Glomerular endothelial cell (primary cell): ENCODE data around the gene SMG6. TPM values are rescaled to one million over a fixed set of nuclear protein-coding genes. Genes with fewer than 3 reads are reported as not detected.

Experiments
- DNase-seq: peaks from one replicate; pipeline ENCODE4 v3.0.0-alpha.2; 2011; ENCODE audit warnings: low read depth, low spot score; ENCODE audit errors: extremely low read depth
- total RNA-seq: library from RNA; depleted of rRNA; stranded (reverse); fragments of >200 nt; gene quantifications from 2 replicates; pipeline ENCODE4 v1.2.3, GENCODE V29; 2015

SMG6 gene
- total RNA-seq, 1 donor from 2014 or later: 46.4 TPM

DNA sequence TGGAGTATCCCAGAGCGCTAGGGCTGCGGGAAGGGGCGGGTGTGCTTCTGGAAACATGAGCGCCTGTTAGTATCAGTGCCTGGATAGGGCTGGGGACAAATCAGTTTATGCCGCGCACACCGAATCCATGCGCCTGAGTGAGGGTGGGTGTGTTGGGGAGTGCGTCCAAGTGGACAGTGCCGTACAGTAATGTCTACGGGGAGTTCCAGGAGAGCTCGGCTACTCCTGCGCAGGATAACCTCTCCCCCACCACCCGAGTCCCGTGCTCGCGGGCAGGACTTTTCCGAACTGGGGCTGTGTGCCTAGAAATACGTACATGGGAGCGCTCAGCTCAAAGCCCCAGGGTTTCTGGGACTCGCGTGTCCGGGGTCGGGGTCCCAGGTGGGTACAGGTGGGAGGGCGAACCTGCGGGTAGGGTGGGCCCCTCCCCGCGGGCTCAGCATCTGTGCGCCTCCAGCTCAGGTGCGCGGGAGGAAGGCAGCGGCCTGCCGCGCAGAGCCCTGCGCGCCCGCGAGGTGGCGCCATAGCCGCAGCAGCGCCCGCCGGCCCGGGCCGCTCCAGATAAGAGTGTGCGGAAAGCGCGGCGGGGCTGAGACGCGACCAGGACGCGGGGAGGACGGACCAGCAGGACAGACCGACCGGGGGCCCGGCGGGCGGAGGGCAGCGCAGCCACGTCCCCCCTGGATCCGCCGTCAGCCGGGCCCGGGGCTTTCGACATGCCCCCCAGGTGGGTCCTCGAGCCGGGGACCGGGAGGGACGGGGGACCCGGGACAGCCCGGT is 248.9 kb downstream of the SMG6 start, which contains the start of gene HIC1:
Gene HIC1, plus strand, starts transcription at position 592 of the 780 bp plus-strand sequence. CDS start 1,588 bp downstream, outside the sequence.
- DNase-seq: no peak

GRCh38 chr17:2054262-2054511 is 249.4 kb downstream of the SMG6 start:
- DNase-seq: no peak

DNA sequence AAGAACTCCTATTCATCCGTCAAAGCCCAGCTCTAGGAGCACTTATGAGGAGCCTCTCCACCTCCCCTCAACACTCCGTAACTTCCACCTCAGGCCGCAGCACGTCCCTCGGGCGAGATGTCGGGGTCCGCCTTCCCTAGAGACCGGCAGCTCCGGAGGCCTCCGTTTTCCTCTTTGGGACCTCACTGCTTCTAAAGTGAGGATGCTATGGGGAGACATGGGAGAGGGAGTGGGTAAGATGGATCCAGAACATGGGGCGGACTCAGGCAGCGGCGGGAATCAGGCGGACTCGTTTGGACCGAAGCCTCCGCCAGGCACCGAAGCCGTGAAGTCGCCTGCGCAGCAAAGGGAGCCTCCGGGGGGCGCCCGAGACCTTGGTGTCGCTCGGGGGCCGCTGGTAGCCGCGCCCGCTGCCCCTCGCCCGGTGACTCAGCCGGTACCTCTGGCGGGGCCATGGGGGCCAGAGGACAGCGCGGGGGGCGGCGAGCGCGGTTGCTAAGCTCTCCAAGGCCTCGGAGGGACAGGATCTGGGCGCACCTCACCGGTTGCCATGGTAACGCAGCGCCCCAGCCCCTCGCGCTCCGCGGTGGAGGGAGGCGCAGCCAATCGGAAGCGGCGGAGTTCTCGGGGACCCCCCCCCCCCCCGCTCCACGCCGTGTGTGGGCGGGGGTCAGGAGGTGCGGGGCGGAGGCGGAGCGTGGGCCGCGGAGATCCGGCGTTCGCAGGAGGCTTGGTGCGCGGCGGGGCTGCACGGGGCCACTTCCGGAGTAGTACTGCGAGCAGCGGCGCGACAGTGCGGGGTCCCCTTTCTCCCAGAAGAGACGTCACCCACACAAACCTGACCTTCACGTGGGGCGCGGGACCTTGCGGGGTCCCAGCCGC is 250.0 kb downstream of the SMG6 start:
- DNase-seq: no peak

DNA sequence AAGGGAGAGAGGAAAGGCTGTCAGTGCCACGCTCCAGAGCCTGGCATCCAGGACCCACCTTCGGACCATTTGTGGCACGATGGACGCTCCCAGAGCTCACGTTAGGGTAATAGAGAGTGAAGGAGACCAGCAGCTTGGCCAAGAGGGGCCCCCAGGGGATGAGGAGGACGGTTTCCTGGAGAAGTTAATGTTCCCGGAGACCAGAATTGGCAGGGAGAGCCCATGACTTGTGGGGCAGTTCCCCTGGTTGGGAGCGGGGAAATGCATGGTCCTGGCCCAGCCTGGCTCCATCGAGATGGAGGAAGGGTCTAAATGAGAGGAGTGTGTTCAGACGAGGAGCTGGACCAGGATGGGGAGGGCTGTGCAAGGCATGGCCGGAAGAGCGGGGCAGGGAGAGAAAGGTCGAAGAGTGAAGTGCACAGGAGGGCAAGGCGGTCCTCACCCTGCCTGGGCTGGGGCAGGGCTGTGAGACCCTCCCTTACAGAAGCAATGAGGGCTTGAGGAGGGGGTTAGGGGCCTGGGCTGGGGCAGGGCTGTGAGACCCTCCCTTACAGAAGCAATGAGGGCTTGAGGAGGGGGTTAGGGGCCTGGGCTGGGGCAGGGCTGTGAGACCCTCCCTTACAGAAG is 251.5 kb downstream of the SMG6 start:
- no peak for DNase-seq

- no peak for DNase-seq
Observed at GRCh38 chr17:2051061-2051932, 252.3 kb downstream of the SMG6 start.

- DNase-seq: no peak
Observed at GRCh38 chr17:2050300-2051060, 253.1 kb downstream of the SMG6 start.

DNA sequence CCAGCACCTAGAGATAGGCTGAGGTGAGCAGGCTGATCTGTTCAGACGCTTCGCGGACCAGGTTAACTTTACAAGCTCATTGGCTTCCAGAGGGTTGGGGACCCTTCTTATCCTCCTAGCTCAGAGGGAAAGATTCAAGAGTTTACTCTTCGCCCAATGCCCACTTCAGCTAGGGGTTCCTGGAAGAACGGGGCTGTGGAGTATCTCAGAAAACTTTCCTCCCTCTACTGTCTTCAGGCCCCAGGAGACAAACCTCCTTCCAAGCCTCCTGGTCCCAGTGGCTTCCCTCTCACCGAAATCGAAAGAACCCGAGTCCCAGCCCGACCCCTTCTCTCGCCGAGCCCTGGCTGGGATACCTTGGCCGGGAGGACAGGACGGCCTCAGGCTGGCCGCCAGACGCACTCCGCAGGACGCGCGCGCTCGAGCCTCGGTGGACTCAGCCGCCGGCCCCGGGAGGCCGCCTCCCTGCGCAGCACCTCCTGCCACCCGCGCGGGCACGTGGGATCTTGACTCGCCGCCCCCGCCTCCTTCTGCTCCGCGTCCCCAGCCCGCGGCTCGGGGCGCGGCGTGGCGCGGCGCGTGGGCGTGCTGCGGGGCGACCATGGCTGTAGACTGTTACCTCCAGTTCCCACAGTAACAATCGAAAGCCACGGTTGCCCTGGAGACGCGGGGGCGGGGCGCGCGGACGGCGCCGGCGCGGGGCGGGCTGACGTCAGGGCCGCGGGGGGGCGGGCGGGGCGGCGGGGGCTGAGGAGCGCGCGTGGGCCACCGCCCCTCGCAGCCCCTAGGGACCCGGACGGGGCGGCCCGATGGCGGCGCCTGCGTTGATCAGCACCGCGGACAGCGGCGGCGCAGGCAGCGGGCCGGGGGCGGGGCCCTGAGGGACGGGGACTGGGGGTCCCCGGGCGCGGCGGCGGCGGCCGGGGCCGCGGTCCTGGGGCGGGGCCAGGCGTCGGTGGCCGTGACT is 254.0 kb downstream of the SMG6 start:
- DNase-seq: no peak

GRCh38 chr17:2048805-2049204 is 254.8 kb downstream of the SMG6 start:
- DNase-seq: no peak

DNA sequence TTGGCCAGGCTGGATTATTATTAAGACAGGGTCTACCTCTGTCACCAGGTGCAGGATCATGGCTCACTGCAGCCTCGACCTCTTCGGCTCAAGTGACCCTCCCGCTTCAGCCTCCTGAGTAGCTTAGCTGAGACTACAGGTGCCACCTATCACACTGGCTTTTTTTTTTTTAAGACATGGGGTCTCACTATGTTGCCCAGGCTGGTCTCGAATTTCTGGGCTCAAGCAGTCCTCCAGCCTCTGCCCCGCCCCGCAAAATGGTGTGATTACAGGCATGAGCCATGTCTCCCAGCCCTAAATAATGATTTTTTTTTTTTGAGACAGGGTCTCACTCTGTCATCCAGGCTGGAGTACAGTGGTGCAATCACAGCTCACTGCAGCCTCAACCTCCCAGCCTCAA is 256.0 kb downstream of the SMG6 start:
- no peak for DNase-seq

DNA sequence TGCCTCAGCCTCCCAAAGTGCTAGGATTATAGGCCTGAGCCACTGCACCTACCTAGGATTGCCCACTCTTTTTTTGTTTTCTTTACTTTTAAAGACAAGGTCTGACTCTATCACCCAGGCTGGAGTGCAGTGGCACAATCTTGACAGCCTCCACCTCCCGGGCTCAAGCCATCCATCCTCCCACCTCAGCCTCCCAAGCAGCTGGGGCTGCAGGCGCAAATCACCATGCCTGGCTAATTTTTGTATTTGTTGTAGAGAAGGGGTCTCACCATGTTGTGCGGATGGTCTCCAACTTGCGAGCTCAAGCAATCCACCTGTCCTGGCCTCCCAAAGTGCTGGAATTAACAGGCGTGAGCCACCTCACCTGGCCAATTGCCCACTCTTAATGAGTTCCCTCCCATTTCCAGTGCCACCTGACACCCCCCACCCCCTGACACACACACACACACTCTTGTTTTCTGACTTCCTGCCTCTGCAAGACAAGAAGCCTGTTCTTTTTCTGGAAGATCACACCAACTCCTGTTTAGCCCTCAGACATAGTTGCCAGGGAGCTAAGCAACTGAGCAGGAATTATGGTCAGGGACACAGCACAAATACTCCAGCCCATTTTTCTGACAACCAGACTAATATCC is 259.2 kb downstream of the SMG6 start:
- DNase-seq: no peak

- no peak for DNase-seq
Observed at GRCh38 chr17:2043785-2044184, 259.8 kb downstream of the SMG6 start.

GRCh38 chr17:2042933-2043332 is 260.7 kb downstream of the SMG6 start:
- no peak for DNase-seq

- DNase-seq: no peak
Observed at GRCh38 chr17:2042390-2042847, 261.2 kb downstream of the SMG6 start.

- DNase-seq: peak; percentile 48
Observed at GRCh38 chr17:2041561-2042389, 261.8 kb downstream of the SMG6 start, which contains the start of gene OVCA2. Gene OVCA2 (plus strand): TSS chr17:2042022. CDS start chr17:2042048, 26 bp downstream.

- DNase-seq: no peak
Observed at GRCh38 chr17:2040942-2041560, 262.5 kb downstream of the SMG6 start.

DNA sequence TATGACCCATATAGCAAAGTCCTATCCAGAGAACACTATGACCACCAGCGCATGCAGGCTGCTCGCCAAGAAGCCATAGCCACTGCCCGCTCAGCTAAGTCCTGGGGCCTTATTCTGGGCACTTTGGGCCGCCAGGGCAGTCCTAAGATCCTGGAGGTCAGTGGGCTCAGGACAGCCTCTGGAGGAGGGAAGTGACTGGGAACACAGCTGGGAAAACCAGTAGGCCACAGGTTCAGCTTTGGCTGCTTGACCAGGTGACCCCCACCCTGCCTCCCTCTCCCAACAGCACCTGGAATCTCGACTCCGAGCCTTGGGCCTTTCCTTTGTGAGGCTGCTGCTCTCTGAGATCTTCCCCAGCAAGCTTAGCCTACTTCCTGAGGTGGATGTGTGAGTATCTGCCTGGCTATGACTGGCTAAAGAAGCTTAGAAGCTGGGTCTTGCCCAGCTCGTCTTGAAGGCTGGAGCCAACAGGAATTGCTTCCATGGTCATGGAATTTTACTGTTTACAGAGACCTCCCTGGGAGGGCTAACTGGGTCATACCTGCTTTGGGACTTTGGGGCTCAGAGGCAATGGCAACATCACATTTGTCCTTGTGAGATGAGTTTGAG is 263.3 kb downstream of the SMG6 start:
- no peak for DNase-seq
